ENCODE results near the gene ACCSL.

DNA sequence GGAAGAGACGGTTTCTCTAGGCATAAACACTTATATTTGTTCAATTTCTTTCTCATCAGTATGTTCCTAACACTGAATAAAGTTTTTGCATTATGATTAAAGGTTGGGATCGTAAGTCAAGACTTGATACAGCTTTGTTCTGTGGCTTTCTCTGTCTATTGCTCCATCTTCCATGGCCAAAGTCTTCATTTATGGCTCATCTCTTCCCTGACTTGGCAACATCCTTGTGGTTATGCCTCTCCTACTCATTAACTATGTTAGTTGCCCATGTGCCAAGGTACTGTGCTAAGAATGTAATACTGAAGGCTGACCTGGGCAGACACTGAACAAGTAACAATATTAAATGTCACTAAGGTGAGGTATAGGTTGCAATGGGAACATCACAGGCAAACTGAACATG lies 1.6 kb upstream of the ACCSL start:
- no peak for TF ChIP-seq POLR2A (IDR thresholded peaks at IDR 0.05; ENCODE audit: low read length)
- no peak for TF ChIP-seq GATA1 (IDR thresholded peaks at IDR 0.05; ENCODE audit: low read depth, low read length)

Measured in erythroblast (primary cell).